ENCODE measurements around the gene ORMDL3.
A peak's percentile ranks its signal among the peaks of the same experiment; 100 is the strongest.
"Not testable (repeated sequence)": the region's sequence is repeated elsewhere in the genome, so short reads cannot be mapped to it uniquely, and the experiment has no call there.

ORMDL3 gene

DNA sequence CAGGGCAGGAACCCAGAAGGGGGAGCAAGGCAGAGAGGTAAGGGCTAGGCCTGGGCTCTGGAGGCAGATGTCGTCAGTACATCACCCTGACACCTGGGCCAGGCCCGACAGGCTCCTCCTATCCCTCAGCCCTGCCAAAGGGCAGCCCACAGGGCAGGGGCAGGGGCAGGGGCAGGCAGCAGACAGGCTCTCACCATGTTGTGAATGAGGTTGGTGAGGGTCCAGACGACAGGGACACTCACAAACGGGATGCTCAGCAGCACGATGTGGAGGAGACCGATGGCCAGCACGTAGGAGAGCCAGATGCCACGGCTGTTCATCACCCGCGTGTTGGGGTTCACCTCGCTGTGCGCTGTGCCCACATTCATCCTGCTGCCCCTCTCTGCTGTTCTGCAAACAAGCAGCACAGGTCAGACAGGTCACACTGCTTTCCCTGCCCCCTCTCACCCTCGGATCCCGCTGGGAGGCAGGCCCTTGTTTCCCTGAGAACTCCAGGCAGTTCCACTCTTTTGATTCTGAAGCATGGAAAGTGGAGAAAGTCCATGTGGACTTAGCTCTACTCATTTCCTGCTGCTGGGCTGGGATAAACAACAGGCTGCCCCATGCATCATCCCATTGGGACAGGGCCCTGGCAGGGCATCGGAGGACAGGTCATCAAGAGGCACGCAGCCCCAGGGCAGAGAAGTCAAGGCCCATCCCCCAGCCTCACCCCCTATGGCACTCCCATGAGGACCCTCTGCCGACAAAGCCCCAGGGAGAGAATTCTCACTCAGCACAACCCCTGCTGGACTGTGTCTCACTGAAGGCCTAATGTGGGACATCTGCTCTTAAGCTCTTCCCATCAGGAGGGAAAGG lies 3.3 kb downstream of the ORMDL3 start:
- no peak for DNase-seq

DNA sequence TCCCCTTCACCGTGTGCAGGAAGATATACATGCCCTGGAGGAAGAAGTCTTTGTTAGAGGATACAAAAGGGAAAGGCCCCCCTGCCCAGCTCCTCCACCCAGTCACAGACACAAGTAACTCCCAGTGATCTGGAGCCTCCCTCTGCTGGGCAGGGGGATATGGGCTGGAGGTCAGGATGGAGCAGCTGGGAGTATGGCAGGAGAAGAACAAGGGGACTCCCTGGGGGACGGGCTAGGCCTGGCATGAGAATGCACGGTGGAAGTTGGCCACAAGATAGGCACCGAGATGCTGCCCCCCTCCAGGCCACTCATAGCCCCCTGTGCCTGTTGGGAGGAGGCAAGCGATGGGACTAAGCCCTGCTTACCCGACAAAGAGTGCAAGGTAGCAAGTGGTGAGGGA lies 4.2 kb downstream of the ORMDL3 start:
- no peak for DNase-seq

DNA sequence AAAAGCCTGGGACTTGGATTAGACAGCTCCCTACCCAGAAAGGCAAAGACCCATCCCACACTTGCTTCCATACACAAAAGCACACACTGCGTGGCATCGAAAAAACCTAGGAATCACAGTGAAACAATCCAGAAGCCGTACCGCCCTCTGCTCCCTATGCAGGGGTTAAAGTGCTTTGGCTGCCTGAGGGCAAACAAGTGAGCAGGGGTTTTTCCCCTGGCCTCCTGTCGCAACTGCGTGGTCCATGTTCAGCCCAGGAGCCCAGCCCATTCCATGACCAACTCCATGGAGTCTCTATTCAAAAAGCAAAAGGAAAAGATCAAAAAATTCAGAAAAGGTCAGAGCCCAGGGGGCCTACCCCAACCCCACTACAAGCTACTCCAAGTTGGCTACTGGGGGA lies 5.4 kb downstream of the ORMDL3 start:
- no peak for DNase-seq

DNA sequence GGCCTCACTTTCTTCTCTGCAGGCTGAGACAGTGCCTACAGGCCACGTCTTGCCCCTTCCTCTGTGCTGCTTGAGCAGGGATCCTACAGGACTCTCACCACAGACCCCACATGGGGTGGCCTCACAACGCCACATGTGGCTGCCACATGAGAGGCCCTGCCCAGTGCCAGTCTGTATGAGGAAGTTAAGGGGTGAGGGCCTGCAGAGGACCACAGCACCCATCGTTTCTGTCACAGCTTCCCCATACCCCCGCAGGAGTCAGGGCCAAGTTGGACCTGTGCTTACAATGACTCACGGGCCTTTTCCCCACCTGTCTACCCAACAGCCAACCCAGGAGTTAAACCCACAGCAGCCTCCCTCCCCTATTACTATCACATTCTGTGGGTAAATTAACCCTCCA lies 6.1 kb downstream of the ORMDL3 start:
- peak; percentile 54 for DNase-seq

DNA sequence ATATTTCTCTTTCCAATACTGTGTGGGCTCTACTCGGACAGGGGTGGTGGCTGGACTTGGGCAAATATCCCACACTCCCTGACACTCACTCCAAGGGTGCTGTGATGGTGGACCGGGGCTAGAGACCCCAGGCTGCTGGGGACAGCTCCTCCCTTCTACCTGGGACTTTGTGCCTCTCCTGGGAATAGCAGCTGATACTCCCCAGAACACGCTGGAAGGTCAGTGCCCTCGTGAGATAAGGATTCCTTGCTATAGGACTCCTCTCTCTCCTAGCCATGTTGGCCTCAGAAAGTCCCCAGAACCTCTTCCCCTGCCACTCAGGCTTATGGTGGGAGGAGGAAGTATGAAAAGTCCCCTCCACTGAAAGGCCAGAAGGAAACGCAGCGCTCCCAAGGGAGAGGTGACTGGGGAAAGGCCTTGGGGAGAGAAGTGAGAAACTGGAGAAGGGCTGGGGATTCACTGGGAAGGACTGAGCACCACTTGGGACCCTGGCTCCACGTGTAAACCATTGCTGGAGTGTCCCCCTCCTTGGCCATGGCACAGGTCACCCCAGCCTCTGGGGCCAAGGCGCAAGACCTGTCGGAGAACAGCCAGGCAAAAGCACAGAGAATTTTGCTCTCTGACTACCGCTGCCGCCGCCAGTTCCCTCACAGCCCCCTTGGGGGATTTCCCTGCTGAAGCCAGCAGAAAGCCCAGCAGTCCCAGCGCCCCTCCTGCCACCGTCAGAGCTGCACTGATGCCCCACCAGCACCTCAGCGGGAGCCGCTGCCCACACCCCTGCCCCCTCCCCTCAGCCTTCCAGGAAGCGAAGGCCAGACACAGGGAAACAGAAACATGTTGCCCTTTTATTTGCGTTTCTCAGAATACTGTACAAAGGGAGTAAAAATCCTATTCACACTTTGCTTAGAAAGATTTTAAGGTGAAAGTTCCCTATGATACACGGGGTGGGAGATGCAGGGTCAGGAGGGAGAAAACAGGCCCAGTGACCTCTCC lies 6.9 kb downstream of the ORMDL3 start:
- no peak for DNase-seq

DNA sequence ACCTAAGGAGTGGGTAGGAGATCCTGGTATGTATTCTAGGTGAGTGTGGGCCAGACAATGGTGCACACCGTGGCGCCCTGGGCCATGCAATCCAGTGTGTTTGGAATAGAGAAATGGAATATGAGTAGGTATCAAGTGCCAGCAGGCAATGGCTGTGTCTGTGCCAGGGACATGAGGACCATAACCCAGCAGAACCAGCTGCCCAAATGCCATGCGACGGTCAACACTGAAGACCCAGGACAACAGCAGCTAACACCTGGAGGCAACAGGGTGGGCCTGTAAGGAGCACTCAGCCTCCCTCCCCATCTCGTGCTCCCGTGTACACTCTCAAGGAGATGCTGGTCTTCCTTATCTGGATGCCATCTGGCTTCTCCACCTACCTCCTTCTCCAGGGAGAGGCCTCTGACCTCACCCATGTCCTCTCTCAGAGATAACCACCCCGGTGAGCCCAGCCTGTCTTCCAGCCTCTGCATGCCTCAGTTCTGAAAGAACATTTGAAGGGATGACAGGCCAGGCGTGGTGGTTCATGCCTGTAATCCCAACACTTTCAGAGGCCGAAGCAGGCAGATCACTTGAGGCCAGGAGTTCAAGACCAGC lies 8.2 kb downstream of the ORMDL3 start:
- DNase-seq, result no peak

DNA sequence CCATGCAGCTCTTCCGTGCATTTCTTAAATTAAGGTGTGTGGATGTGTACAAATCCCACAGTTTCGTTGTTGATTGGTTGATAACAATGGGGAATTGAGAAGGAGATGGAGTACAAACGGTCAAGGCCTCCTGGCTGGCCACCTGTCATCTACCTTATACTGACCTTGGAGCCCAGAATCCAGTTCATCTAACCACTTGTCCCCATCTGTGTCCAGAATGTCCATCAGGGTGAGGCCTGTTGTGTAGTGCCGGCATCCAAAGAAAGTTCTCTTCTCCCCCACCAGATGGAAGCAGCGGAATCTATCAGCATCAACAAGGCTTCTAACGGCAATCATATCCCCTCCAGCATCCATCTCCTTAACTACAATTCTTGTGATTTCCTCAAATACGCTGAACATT lies 10.5 kb downstream of the ORMDL3 start:
- no peak for DNase-seq

DNA sequence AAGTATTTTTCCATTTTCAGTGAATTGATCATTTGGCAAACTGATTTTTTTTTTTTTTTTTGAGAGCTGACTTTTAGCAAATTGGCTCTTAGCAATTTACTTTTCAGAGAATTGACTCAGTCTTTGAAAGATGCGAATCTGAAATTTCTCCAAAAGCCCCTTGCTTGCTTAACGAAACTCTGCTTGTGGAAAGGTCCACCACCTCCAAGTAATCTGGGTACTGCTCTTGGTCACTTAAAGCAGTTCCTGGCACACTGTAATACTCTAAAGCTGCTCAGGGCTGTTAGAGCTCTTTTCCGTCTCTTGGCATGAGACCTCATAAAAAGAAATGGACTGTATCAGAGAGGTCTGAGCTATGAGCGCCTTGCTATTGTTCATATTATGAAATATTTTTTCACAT lies 11.8 kb downstream of the ORMDL3 start:
- DNase-seq, result no peak

DNA sequence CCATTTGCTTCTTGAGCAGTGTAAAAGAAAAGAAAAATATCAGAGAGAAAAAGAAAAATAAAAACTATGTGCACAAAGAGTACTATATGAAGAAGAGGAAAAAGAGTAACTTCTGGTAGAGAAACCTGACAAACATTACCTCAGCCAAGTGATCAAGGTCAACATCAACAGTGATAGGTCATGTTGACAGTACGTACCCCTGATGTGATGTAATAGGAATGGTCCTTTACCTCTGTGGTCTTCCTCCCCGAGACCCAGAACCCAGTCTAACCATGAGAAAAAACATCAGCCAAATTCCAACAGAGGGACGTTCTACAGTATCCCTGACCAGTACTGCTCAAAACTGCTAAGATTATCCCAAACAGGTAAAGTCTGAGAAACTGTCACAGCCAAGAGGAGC lies 13.4 kb downstream of the ORMDL3 start:
- no peak for DNase-seq

DNA sequence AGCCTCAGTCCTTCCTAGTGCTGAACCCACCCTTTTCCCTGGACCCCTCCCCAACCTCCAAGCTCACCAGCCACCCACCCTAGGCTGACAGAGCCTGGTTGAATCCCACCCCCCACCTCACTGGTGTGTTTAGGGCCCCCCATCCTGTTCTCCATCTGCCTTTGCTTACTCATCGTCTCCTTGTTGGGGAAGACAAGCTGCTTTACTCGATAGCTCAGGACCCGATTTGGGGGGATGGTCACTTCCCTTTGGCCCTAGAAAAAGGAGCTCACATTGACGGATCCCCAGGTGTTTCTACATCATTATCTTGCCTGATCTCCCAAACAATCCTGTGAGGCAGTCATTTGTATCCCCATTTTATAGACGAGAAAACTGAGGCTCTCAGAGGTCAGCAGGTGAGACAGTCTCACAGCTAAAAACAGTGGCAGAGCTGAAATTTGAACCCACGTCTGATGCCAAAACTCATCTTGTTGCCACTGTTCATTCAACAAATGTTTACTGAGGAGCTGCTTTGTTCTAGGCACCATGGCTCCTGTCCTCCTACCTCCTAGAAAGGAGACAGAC lies 18.5 kb downstream of the ORMDL3 start:
- no peak for DNase-seq

DNA sequence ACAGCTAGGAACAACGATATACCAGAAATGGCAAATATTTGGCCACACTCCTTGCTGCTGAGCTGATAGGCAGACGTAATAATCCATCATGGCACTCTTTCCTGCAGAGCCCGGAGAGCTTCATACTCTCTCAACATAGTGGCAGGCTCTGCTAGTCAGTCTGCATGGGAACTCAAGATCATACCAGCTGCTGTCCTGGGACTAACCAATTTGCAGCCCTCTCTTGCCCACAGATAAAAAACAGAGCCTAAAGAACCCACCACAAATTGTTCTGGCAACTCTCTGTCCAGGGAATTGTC lies 22.5 kb downstream of the ORMDL3 start:
- DNase-seq, result no peak

DNA sequence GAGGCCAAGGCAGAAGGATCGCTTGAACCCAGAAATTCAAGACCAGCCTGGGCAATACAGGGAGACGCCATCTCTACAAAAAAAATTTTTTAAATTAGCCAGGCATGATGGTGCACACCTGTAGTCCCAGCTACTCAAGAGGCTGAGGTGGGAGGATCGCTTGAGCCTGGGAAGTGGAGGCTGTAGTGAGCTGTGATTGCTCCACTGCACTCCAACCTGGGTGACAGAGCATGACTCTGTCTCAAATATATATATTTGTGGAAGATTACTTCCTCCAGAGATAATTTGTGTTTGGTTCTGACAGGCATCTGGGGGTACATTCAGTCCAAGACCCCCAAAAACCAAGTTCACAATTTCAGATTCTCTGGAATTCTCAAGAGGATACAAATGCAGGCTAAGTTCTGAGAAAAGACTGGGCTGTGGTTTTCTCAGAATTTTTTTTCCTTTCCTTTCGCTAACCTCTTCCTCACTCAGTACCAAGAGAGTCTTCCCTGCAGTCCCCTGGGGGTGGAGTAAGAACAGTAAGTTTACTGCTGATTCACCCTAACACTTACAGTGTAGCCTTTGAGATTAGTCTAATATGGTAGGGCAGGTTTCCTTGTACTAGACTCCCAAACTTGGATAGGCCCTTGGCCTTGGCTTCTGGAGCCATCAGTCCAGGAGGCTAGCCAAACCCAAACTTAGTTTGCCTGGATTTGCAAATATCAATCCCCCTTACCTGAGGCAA lies 24.1 kb downstream of the ORMDL3 start:
- peak; percentile 75 for DNase-seq

DNA sequence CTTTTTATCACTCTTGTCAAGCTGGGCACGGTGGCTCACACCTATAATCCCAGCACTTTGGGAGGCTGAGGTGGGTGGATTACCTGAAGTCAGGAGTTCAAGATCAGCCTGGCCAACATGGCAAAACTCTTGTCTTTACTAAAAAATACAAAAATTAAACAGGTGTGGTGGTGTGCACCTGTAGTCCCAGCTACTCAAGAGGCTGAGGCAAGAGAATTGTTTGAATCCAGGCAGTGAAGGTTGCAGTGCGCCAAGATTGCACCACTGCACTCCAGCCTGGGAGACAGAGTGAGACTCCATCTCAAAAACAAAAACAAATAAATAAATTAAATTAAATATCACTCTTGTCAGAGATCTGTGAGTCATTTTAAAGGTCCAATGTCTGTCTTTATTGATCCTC lies 25.4 kb downstream of the ORMDL3 start:
- not testable (repeated sequence) for DNase-seq

DNA sequence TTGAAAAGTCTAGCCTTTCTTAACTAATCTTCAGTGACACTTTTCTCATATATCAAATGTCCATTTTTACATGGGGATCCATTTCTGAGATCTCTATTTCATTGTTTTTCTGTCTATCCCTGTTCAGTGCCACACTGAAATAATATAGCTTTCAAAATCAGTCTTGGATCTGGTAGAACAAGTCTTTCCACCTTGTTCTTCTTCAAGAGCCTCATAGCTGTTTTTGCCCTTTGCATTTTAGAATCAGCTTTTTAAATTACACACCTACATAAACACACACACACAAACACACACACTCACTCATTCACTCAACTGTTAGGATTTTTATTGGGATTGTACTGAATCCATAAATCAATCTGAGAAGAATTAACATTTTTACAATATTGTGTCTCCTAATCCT lies 28.2 kb downstream of the ORMDL3 start:
- no peak for DNase-seq

DNA sequence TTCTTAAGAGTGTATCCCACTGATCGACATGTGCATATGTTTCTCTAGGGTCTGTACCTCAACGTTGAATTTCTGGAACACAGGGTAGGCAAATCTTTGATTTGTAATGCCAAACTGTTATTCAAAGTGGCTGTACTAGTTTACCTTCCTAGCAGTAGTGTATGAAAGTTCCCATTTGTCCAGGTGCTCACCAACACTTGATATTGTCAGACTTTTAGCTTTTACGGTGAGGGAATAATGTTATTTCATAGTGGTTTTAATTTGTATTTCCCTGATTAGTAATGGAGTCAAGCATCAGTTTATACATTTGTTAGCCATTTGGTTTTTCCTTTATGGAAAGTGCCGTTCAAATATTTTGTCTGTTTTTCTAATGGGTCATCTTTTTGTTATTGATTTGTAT lies 29.3 kb downstream of the ORMDL3 start:
- DNase-seq, result no peak

DNA sequence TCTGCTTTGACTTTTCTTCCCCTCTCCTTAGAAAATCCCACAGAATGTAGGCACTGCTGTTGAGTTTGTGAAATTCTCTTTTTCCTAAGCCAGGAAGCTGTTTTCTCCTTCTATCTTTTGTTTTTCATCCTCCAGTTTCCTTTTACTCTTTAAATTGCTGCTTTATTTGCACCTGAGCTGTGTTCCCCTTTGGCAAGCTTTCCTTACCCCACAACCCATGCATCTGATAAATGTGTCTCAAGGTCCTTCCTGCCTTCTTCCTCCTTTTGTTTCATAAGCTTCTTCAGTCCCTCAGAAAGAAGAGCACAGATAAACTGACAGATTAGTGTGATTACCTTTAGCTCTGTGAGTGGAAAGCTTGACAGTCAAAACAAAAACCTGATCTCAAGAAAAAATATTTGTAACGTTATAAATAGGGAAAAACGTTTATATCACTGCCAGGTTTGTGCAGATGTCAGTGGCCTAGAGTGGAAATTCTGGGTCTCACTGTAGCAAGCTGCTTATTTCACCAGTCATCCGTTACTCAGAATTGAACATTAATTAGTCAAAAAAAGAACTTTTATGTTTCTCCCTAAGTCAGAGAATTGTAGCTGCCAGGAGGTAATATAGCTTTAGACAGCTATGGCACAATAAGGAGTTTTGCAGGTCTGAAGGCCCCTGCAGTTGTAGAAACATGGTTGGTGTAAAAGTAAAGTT lies 32.6 kb downstream of the ORMDL3 start:
- DNase-seq, result no peak

DNA sequence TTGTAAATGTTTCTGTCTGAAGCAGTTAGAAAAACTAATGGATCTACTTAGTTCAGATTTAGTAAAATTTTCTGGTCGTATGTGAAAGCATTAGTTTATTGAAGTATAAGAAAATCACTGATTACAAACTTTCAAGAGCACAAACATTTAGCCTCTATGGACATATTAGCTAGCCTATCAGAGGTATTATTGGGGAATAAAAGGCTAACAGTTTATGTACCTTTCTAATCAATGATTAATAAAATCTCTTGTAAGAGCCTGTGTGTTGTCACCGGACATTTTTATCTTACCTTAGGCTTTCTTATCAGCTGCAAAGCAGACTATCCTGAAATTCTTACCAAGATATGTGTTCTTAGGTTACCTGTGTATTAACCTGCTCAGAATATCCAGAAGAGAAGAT lies 38.2 kb downstream of the ORMDL3 start:
- no peak for DNase-seq

DNA sequence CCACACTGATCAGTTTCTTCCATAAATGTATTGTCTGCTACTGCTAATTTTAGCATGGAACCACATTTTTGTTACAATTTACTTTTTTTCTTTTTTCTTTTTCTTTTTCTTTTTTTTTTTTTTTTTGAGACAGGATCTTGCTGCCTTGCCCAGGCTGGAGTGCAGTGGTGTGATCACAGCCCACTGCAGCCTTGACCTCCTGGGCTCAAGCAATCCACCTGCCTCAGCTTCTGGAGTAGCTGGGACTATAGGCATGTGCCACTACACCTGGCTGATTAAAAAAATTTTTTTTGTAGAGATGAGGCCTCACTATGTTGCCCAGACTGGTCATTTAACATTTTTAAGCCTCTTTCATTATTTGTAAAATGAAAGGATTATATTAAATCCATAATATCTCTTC lies 40.3 kb downstream of the ORMDL3 start:
- no peak for DNase-seq

DNA sequence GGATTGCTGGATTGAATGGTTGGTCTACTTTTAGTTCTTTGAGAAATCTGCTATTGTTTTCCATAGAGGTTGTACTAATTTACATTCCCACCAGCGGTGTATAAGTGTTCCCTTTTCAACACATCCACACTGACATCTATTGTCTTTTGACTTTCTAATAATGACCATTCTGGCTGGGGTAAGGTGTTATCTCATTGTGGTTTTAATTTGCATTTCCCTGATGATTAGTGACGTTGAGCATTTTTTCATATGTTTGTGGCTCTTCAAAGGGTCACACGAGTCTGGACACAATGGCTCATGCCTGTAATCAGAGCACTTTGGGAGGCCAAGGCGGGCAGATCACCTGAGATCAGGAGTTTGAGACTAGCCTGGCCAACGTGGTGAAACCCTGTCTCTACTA lies 41.3 kb downstream of the ORMDL3 start:
- not testable (repeated sequence) for DNase-seq

DNA sequence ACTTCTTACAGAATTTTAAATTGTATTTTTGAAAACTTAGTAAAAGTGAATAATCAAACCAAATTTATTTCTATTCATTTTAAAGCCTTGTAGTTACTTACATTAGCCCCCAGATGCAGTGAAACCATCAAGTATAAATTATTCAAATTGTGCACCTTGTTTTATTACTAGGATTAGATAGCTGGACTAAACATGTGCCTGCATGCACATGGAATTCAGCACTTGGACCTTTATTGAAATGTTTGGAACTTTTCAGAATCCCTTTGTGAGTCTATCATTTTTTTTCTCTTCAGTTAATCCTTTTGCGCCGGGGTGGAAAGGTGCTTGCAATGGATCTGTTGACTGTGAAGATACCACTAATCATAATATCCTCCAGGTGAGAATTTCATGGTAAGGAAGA lies 54.6 kb downstream of the ORMDL3 start:
- DNase-seq, result no peak

DNA sequence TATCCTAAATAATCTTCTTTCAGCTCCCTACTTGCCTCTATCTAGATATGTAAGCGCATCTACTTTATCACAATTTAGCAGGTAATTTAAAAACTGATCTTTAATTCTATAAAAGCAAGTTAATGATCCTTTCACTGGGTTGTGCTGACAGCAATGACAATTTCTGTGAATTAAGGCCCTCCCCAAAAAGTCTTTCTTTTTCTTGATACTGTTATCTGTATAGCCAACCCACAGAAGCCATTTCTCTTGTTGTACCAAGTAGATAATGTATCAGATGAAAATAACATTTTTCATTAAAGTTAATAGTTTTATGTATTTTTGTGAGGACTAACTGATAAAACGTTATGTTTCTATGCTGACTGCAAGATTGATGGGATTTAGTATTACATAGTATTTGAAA lies 55.6 kb downstream of the ORMDL3 start:
- DNase-seq, result no peak

Measured in MV-4-11 (cell line).